AG04450 (cell line): ENCODE measurements around the gene LAMA2. TPM values are rescaled to one million over a fixed set of nuclear protein-coding genes. Genes with fewer than 3 reads are reported as not detected.

ENCODE experiments used
- CTCF ChIA-PET: fragments of 300-600, 350-600 bp; formaldehyde crosslinking; extraction: SDS; loops from one replicate; lab custom pipeline; 2022; ENCODE audit warnings: antibody characterized with exemption, inconsistent platforms; lab: Charles Lee
- POLR2A ChIA-PET: fragments of 350-600 bp; formaldehyde crosslinking; extraction: SDS; loops from one replicate; lab custom pipeline; 2021; ENCODE audit warnings: antibody characterized with exemption, inconsistent platforms; lab: Yijun Ruan, JAX
- DNase-seq: peaks from one replicate; pipeline ENCODE4 v3.0.0-alpha.2; 2011; ENCODE audit warnings: low read depth, low spot score
- H3K27ac ChIP-seq: one replicate; pipeline ENCODE4 v1.5.1; 2012; ENCODE audit warnings: low read depth, low read length, control low read depth
- H3K27me3 ChIP-seq: one replicate; pipeline ENCODE4 v1.6.0; 2012; ENCODE audit warnings: low read length; ENCODE audit not compliant: control insufficient read depth, insufficient read depth
- H3K4me3 ChIP-seq: 2 replicates; pipeline ENCODE4 v1.5.1; 2011; ENCODE audit warnings: mild to moderate bottlenecking, low read depth, low read length, control low read depth
- H3K9me3 ChIP-seq: 2 replicates; pipeline ENCODE4 v1.5.1; 2012; ENCODE audit warnings: low read length; ENCODE audit not compliant: control insufficient read depth, insufficient read depth
- polyA plus RNA-seq: library from polyadenylated mRNA; depleted of rRNA; stranded (reverse); fragments of >200 nt; gene quantifications from 2 replicates; pipeline ENCODE4 v1.2.3, GENCODE V29; 2011
- TF ChIP-seq, protein P1 (sequence below): IDR thresholded peaks from 2 replicates; pipeline ENCODE4 v1.5.1; 2011; ENCODE audit warnings: low read depth, low read length, control low read depth, inconsistent platforms

The LAMA2 gene
- polyA plus RNA-seq, 1 experiment, result 33.0 TPM

DNA sequence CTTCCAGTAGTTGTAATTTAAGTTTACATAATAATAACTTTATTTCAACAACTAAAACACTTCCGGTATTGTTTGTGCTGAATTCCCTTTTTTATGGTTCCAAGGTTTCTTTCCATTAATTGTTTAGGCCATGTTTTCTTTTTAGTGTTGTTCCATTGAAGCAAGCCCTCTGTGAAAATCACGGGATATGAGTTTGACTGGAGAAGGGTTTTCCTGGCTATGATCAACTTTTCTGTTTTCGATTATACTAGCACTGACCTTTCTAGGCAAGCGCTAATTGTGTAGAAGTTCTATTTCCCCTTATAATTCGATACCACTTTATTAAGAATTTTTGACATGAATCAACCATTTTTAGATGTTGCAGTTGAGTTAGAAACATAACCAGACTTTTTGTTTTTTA is 2.4 kb downstream of the LAMA2 start:
- no peak overlapping the region for H3K27ac ChIP-seq
- no peaks in the 10 kb centered on the region for H3K27me3 ChIP-seq
- no peak for DNase-seq
- H3K9me3 ChIP-seq, result no peaks in the 10 kb centered on the region
- POLR2A ChIA-PET, result no interaction called here
- CTCF ChIA-PET, result no interaction called here
- TF ChIP-seq, protein P1, sequence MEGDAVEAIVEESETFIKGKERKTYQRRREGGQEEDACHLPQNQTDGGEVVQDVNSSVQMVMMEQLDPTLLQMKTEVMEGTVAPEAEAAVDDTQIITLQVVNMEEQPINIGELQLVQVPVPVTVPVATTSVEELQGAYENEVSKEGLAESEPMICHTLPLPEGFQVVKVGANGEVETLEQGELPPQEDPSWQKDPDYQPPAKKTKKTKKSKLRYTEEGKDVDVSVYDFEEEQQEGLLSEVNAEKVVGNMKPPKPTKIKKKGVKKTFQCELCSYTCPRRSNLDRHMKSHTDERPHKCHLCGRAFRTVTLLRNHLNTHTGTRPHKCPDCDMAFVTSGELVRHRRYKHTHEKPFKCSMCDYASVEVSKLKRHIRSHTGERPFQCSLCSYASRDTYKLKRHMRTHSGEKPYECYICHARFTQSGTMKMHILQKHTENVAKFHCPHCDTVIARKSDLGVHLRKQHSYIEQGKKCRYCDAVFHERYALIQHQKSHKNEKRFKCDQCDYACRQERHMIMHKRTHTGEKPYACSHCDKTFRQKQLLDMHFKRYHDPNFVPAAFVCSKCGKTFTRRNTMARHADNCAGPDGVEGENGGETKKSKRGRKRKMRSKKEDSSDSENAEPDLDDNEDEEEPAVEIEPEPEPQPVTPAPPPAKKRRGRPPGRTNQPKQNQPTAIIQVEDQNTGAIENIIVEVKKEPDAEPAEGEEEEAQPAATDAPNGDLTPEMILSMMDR, result no peak
- no peak overlapping the region for H3K4me3 ChIP-seq

DNA sequence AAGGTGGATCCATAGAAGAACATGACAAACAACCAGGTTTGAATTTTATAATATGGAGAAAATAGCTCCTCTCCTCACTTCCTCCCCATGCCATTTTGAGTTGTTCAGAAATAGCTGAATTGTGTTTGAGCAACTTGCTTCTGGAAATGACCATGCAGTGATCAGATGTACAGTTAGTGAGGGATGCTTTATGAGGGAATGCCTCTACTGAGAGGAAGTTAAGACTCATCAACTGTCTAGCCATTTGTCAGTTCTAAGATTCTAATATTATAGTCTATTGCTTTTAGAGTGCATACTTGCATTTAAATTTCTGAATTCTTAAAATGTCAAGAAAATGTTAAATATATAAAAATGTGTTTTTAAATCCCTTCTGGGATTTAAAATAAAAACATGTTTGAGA is 3.8 kb downstream of the LAMA2 start:
- POLR2A ChIA-PET, result no interaction called here
- DNase-seq, result no peak
- TF ChIP-seq, protein P1, result no peak
- H3K27ac ChIP-seq, result no peak overlapping the region
- H3K9me3 ChIP-seq, result no peaks in the 10 kb centered on the region
- H3K4me3 ChIP-seq, result no peak overlapping the region
- CTCF ChIA-PET, result no interaction called here
- H3K27me3 ChIP-seq, result no peaks in the 10 kb centered on the region

DNA sequence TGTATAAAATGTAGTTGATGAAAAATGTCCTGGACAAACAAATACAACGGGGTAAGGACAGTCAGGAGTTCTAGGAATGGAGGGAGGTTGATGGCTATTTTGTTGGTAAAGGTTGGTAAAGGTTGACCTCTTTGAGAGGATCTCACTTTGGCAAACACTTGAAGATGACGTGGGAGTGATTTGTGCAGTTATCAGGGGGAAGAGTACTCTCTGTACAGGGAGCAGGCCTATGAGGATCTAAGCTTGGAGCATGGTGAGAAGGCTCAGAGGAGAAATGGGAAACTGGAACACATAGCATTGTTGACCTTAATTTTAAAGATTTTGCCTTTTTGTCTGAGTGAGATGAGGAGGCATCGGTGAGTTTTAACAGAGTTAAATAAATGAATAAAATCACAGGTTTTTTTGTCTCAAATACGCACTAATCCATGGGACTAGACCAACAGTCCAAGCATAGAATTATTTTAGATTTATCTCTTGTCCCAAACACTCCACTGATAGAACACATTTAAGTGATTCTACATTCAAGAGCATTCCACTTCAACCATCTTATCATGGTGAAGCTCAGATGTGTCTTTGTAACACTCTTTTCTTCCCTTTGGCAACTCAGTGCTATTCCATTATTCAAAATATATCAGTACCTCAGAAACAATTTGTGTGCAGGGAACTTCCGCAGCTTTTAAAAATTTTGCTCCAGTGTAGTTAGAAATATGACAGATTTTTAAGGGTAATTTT is 5.7 kb downstream of the LAMA2 start:
- no peak overlapping the region for H3K27ac ChIP-seq
- DNase-seq, result no peak
- CTCF ChIA-PET, result interaction anchor here (1.2 kb wide), 1 partner anchor 482 kb away, joined by 3 read pairs; no protein-coding TSS in a partner anchor
- no peaks in the 10 kb centered on the region for H3K9me3 ChIP-seq
- H3K27me3 ChIP-seq, result no peaks in the 10 kb centered on the region
- H3K4me3 ChIP-seq, result no peak overlapping the region
- POLR2A ChIA-PET, result no interaction called here
- TF ChIP-seq, protein P1, result no peak

DNA sequence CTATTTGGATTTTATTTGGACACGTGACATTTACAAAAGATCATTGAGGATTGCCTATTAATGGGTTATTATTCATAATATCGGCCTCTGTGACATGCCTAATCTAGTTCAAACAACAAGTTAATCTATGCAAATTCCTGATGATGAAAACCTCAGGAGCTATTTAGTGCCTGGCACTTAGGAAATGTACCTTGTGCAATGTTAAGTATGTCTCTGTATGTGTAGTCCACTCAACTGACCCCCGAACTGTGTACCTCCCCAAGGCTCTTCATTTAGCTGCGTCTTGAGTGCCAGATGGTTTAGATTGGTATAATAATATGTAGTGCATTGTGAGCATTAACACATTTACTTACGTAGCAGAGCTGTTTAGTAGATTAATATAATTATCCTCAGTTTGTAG is 6.9 kb downstream of the LAMA2 start:
- no peak for DNase-seq
- H3K4me3 ChIP-seq, result no peak overlapping the region
- no peaks in the 10 kb centered on the region for H3K9me3 ChIP-seq
- CTCF ChIA-PET, result interaction anchor here (0.7 to 1.2 kb wide), 2 partner anchors 164 to 481 kb away, joined by 3 read pairs; no protein-coding TSS in a partner anchor
- POLR2A ChIA-PET, result no interaction called here
- TF ChIP-seq, protein P1, result no peak
- H3K27me3 ChIP-seq, result no peaks in the 10 kb centered on the region
- no peak overlapping the region for H3K27ac ChIP-seq

DNA sequence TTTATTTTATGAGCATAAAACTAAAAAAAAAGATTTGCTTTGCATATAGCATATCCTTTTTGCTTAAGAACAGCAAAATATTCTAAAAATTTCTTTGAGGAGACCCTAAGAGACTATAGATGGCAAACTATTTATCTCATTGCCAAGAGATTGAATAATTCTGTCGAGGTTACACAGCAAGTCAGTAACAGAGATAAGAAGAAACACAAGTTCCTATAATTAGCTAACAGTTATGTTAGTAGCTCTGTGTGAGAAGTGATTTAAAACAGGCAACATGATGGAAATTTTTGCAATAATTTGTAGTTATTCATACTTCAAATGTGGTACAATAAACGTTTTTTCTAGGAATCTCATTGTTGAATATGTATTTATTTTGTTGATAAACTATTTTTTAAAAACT is 9.1 kb downstream of the LAMA2 start:
- TF ChIP-seq, protein P1, result no peak
- no peaks in the 10 kb centered on the region for H3K27me3 ChIP-seq
- no peaks in the 10 kb centered on the region for H3K9me3 ChIP-seq
- ChIA-PET POLR2A (no interaction called here), CTCF (interaction anchor here (1.1 kb wide), 1 partner anchor 9 kb away, joined by 6 read pairs; the partner anchor contains the start of gene LAMA2)
- H3K27ac ChIP-seq, result no peak overlapping the region
- no peak overlapping the region for H3K4me3 ChIP-seq
- no peak for DNase-seq
